AG09319 (cell line): ENCODE measurements around the gene RIPOR2.
"Not testable (repeated sequence)": the region's sequence is repeated elsewhere in the genome, so short reads cannot be mapped to it uniquely, and the experiment has no call there.

Experiments
- DNase-seq: peaks from one replicate; pipeline ENCODE4 v3.0.0-alpha.2; 2010; ENCODE audit warnings: low read depth; ENCODE audit errors: extremely low read depth
- CTCF ChIP-seq: IDR thresholded peaks from 2 replicates; pipeline ENCODE4 v1.5.1; 2011; ENCODE audit warnings: low read depth, mild to moderate bottlenecking, inconsistent platforms, low read length, moderate library complexity

Gene RIPOR2

GRCh38 chr6:24766680-24767462, 168.9 kb downstream of the RIPOR2 start:
- DNase-seq = no peak

GRCh38 chr6:24765968-24766367, 169.8 kb downstream of the RIPOR2 start:
- not testable (repeated sequence) for DNase-seq

More at GRCh38 chr6:24766680-24767462, 168.9 kb downstream of the RIPOR2 start:
- peak; percentile 36 for TF ChIP-seq CTCF

GRCh38 chr6:24764833-24765828, 170.6 kb downstream of the RIPOR2 start:
- DNase-seq = not testable (repeated sequence)

GRCh38 chr6:24763578-24763977, 172.2 kb downstream of the RIPOR2 start:
- TF ChIP-seq CTCF = no peak
- no peak for DNase-seq

GRCh38 chr6:24761851-24762250, 173.9 kb downstream of the RIPOR2 start:
- TF ChIP-seq CTCF = no peak
- no peak for DNase-seq

- TF ChIP-seq CTCF = no peak
- no peak for DNase-seq
Observed at GRCh38 chr6:24761193-24761835, 174.4 kb downstream of the RIPOR2 start.

GRCh38 chr6:24760210-24760609, 175.6 kb downstream of the RIPOR2 start:
- no peak for TF ChIP-seq CTCF
- no peak for DNase-seq

GRCh38 chr6:24759718-24760117, 176.0 kb downstream of the RIPOR2 start:
- no peak for DNase-seq
- no peak for TF ChIP-seq CTCF
